GM18526 (cell line): ENCODE results near the gene ADCYAP1.

Experiments
- POLR2A ChIP-seq: IDR thresholded peaks from 3 replicates; pipeline ENCODE4 v1.6.1; 2011; ENCODE audit not compliant: insufficient read length; ENCODE audit errors: extremely low read depth

The ADCYAP1 gene

GRCh38 chr18:941331-941730, 36.7 kb downstream of the ADCYAP1 start:
- no peak for TF ChIP-seq POLR2A

- TF ChIP-seq POLR2A = no peak
Measured at GRCh38 chr18:944440-944839, 39.8 kb downstream of the ADCYAP1 start.

- TF ChIP-seq POLR2A = no peak
Measured at GRCh38 chr18:949724-950631, 45.3 kb downstream of the ADCYAP1 start.

GRCh38 chr18:950882-951495, 46.3 kb downstream of the ADCYAP1 start:
- TF ChIP-seq POLR2A = no peak

DNA sequence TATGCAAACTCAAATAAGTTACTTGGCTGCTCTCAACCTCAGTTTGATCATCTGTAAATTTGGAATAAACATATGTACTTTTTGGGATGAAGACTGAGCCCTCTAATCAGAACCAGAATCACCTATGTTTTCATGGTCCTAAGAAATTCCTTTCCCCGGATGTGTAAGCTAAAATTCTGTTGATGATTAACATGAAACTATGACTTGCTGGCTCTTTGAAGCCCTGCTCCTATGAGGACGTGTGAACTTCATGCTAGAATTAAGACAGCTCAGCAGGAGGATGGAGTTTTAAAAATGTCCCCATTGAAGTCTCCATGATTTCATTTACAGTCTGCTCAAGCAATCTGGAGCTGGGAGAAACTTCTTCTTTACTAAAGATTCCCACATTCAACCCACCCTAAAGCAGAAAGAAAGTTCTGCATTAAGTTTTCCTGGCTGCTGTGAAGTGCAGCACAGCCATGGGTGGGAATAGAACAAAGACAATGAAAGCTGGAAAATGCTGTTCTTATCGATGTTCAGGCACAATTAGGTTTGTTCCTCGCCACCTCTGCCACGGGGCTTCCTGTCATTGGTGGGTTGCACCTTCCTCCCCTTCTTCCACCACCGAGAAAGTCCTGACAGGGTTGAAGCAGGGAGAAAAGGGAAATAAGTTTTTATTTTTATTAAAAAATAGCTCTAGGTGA, 50.9 kb downstream of the ADCYAP1 start:
- no peak for TF ChIP-seq POLR2A

GRCh38 chr18:957829-958228, 53.2 kb downstream of the ADCYAP1 start:
- TF ChIP-seq POLR2A = no peak

- no peak for TF ChIP-seq POLR2A
Measured at GRCh38 chr18:959854-960253, 55.2 kb downstream of the ADCYAP1 start.
